GM23338 (cell line): ENCODE measurements around the gene CECR2. TPM values are rescaled to one million over a fixed set of nuclear protein-coding genes. Genes with fewer than 3 reads are reported as not detected.

Source experiments
- ATAC-seq: fragments of 200-7000 bp; cut with Tn5 transposase; 3 replicates; pipeline ENCODE4 v1.9.1; 2020
- DNase-seq: peaks from one replicate; pipeline ENCODE4 v3.0.0-alpha.2; 2015; ENCODE audit warnings: low spot score
- H2AFZ ChIP-seq: fragments of 200-600 bp; sonication (generic); 2 replicates; pipeline ENCODE4 v1.8.0; 2016; ENCODE audit warnings: antibody characterized with exemption, mild to moderate bottlenecking, moderate library complexity
- H3F3A ChIP-seq: fragments of 200-600 bp; sonication (generic); replicated peaks from 2 replicates; pipeline ENCODE4 v1.8.0; 2017; ENCODE audit warnings: antibody characterized with exemption, mixed run types, low read depth
- H3K27ac ChIP-seq: fragments of 200-600 bp; sonication (generic); 2 replicates; pipeline ENCODE4 v1.6.1; 2016; ENCODE audit warnings: low read depth
- H3K27me3 ChIP-seq: fragments of 200-600 bp; sonication (generic); 2 replicates; pipeline ENCODE4 v1.8.0; 2016; ENCODE audit warnings: mild to moderate bottlenecking, mixed run types, moderate library complexity; ENCODE audit not compliant: insufficient read depth
- H3K36me3 ChIP-seq: fragments of 200-600 bp; sonication (generic); 2 replicates; pipeline ENCODE4 v1.8.0; 2016; ENCODE audit warnings: mild to moderate bottlenecking; ENCODE audit not compliant: insufficient read depth
- H3K4me1 ChIP-seq: fragments of 200-600 bp; sonication (generic); 2 replicates; pipeline ENCODE4 v1.8.0; 2016; ENCODE audit warnings: mild to moderate bottlenecking, moderate library complexity; ENCODE audit not compliant: insufficient read depth
- H3K4me2 ChIP-seq: fragments of 200-600 bp; sonication (generic); 2 replicates; pipeline ENCODE4 v1.7.1; 2017; ENCODE audit warnings: mixed run types
- H3K4me3 ChIP-seq: fragments of 200-600 bp; sonication (generic); 2 replicates; pipeline ENCODE4 v1.6.1; 2016; ENCODE audit warnings: mixed run types
- H3K79me2 ChIP-seq: fragments of 200-600 bp; sonication (generic); replicated peaks from 2 replicates; pipeline ENCODE4 v1.8.0; 2017; ENCODE audit warnings: mild to moderate bottlenecking; ENCODE audit not compliant: insufficient read depth
- H3K9me2 ChIP-seq: fragments of 200-600 bp; sonication (generic); 2 replicates; pipeline ENCODE4 v1.8.0; 2017; ENCODE audit not compliant: insufficient read depth
- H4K20me1 ChIP-seq: fragments of 200-600 bp; sonication (generic); replicated peaks from 2 replicates; pipeline ENCODE4 v1.8.0; 2017; ENCODE audit warnings: mild to moderate bottlenecking; ENCODE audit not compliant: insufficient read depth
- H3K27ac Mint-ChIP-seq: 2 replicates; pipeline ENCODE4 v1.8.0; 2020; ENCODE audit warnings: inconsistent platforms, mild to moderate bottlenecking, moderate library complexity, mixed read lengths
- H3K27me3 Mint-ChIP-seq: 3 replicates; pipeline ENCODE4 v1.8.0; 2022; ENCODE audit warnings: low read depth, mild to moderate bottlenecking, moderate library complexity, mixed read lengths, inconsistent platforms; ENCODE audit not compliant: insufficient read depth, poor library complexity
- H3K36me3 Mint-ChIP-seq: 3 replicates; pipeline ENCODE4 v1.8.0; 2021; ENCODE audit warnings: low read depth, mild to moderate bottlenecking, inconsistent platforms, moderate library complexity, mixed read lengths
- H3K4me1 Mint-ChIP-seq: 3 replicates; pipeline ENCODE4 v1.8.0; 2020; ENCODE audit warnings: mild to moderate bottlenecking, inconsistent platforms, mixed read lengths
- H3K4me3 Mint-ChIP-seq: 3 replicates; pipeline ENCODE4 v1.8.0; 2021; ENCODE audit warnings: moderate library complexity, mild to moderate bottlenecking, inconsistent platforms, mixed read lengths
- H3K9me3 Mint-ChIP-seq: 3 replicates; pipeline ENCODE4 v1.8.0; 2020; ENCODE audit warnings: moderate library complexity, mild to moderate bottlenecking, inconsistent platforms, mixed read lengths
- JUNB ChIP-seq: IDR thresholded peaks from one replicate; pipeline ENCODE4 v1.6.1; 2016; ENCODE audit warnings: antibody characterized with exemption; ENCODE audit not compliant: unreplicated experiment
- polyA plus RNA-seq: library from polyadenylated mRNA; unstranded; fragments of >200 nt; fragmentation: Nextera tagmentation; extraction: Ambion mirVana; gene quantifications from 2 replicates; pipeline ENCODE4 v1.2.1, GENCODE V29; 2016
- total RNA-seq: library from RNA; depleted of rRNA; stranded (reverse); fragments of >200 nt; shearing (Covaris generic); gene quantifications from 2 replicates; pipeline ENCODE4 v1.2.3, GENCODE V29; 2014
- TF ChIP-seq, protein P1 (sequence below): fragments of 250-450 bp; sonication (Bioruptor Pico); IDR thresholded peaks from 2 replicates; pipeline ENCODE4 v1.5.0; 2020; ENCODE audit warnings: mild to moderate bottlenecking, moderate library complexity
- TF ChIP-seq, protein P2 (sequence below), 2 experiments: fragments of 200-600 bp in 1 of 2; sonication (generic) in 1 of 2; conservative IDR thresholded peaks; 2 replicates each; pipeline versions ENCODE4 v1.5.1 to v1.6.1; 2016 to 2017; ENCODE audit warnings: antibody characterized with exemption in 2 of 2, low read depth in 2 of 2, mild to moderate bottlenecking in 2 of 2, moderate library complexity in 1 of 2

CECR2 gene
- total and polyA plus RNA-seq, 2 experiments from 2014 or later: 18.4 to 110 TPM

DNA sequence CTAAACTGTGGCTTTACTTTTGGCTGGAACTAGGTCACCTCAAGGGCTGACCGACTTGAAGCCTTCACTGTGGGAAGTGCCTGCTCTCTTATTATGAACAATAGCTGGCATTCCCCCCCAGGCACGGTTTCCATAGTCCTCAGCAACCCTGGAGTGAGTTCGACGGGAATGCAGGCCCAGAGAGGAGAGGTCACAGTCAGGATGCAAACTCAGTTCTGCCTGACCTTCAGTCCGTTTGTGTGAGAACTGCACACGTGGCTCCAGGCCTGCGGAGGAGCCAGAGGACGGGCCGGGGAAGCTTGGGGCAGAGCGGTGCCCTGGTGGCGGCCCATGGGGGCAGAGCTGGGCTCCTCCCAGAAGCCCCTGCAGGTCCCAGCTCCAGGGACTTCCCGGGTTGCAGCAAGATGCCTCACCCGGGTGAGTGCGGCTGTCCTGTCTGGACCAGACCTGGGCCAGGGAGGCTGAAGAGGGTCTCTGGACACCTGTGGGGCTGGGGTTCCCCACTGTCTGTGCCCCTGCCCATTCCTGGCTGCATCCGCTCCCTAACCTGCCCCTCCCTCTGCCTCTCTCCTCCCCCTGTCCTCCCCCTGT, 211.3 kb downstream of the CECR2 start:
- Histone ChIP-seq H3K79me2 (no peaks in the 10 kb centered on the region), H4K20me1 (no peaks in the 10 kb centered on the region), H3K9me2 (no peaks in the 10 kb centered on the region), H3K36me3 (no peaks in the 10 kb centered on the region), H3F3A (peaks cover 5% of the 10 kb centered on the region; the same call in 1 of the 2 replicates), H3K27me3 (no peaks in the 10 kb centered on the region), H3K4me1 (no peaks in the 10 kb centered on the region), H3K4me3 (no peak overlapping the region), H2AFZ (peak overlapping the region; percentile 69; the same call in 1 of the 2 replicates), H3K4me2 (no peak overlapping the region), H3K27ac (no peak overlapping the region; the same call in 1 of the 2 replicates)
- H3K27ac Mint-ChIP-seq: peak overlapping the region; percentile 74; the same call in 1 of the 2 replicates
- H3K4me1 Mint-ChIP-seq: peaks cover 8% of the 10 kb centered on the region
- H3K9me3 Mint-ChIP-seq: no peaks in the 10 kb centered on the region; the same call in 2 of the 3 replicates
- no peak for TF ChIP-seq JUNB
- TF ChIP-seq, protein P1, sequence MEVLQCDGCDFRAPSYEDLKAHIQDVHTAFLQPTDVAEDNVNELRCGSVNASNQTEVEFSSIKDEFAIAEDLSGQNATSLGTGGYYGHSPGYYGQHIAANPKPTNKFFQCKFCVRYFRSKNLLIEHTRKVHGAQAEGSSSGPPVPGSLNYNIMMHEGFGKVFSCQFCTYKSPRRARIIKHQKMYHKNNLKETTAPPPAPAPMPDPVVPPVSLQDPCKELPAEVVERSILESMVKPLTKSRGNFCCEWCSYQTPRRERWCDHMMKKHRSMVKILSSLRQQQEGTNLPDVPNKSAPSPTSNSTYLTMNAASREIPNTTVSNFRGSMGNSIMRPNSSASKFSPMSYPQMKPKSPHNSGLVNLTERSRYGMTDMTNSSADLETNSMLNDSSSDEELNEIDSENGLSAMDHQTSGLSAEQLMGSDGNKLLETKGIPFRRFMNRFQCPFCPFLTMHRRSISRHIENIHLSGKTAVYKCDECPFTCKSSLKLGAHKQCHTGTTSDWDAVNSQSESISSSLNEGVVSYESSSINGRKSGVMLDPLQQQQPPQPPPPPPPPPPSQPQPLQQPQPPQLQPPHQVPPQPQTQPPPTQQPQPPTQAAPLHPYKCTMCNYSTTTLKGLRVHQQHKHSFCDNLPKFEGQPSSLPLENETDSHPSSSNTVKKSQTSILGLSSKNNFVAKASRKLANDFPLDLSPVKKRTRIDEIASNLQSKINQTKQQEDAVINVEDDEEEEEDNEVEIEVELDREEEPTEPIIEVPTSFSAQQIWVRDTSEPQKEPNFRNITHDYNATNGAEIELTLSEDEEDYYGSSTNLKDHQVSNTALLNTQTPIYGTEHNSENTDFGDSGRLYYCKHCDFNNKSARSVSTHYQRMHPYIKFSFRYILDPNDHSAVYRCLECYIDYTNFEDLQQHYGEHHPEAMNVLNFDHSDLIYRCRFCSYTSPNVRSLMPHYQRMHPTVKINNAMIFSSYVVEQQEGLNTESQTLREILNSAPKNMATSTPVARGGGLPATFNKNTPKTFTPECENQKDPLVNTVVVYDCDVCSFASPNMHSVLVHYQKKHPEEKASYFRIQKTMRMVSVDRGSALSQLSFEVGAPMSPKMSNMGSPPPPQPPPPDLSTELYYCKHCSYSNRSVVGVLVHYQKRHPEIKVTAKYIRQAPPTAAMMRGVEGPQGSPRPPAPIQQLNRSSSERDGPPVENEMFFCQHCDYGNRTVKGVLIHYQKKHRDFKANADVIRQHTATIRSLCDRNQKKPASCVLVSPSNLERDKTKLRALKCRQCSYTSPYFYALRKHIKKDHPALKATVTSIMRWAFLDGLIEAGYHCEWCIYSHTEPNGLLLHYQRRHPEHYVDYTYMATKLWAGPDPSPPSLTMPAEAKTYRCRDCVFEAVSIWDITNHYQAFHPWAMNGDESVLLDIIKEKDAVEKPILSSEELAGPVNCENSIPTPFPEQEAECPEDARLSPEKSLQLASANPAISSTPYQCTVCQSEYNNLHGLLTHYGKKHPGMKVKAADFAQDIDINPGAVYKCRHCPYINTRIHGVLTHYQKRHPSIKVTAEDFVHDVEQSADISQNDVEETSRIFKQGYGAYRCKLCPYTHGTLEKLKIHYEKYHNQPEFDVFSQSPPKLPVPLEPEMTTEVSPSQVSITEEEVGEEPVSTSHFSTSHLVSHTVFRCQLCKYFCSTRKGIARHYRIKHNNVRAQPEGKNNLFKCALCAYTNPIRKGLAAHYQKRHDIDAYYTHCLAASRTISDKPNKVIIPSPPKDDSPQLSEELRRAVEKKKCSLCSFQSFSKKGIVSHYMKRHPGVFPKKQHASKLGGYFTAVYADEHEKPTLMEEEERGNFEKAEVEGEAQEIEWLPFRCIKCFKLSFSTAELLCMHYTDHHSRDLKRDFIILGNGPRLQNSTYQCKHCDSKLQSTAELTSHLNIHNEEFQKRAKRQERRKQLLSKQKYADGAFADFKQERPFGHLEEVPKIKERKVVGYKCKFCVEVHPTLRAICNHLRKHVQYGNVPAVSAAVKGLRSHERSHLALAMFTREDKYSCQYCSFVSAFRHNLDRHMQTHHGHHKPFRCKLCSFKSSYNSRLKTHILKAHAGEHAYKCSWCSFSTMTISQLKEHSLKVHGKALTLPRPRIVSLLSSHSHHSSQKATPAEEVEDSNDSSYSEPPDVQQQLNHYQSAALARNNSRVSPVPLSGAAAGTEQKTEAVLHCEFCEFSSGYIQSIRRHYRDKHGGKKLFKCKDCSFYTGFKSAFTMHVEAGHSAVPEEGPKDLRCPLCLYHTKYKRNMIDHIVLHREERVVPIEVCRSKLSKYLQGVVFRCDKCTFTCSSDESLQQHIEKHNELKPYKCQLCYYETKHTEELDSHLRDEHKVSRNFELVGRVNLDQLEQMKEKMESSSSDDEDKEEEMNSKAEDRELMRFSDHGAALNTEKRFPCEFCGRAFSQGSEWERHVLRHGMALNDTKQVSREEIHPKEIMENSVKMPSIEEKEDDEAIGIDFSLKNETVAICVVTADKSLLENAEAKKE (CRISPR knock-in tag): 0 out of 2 replicates have a peak, but pooled peaks have one; percentile 25
- TF ChIP-seq, protein P2, sequence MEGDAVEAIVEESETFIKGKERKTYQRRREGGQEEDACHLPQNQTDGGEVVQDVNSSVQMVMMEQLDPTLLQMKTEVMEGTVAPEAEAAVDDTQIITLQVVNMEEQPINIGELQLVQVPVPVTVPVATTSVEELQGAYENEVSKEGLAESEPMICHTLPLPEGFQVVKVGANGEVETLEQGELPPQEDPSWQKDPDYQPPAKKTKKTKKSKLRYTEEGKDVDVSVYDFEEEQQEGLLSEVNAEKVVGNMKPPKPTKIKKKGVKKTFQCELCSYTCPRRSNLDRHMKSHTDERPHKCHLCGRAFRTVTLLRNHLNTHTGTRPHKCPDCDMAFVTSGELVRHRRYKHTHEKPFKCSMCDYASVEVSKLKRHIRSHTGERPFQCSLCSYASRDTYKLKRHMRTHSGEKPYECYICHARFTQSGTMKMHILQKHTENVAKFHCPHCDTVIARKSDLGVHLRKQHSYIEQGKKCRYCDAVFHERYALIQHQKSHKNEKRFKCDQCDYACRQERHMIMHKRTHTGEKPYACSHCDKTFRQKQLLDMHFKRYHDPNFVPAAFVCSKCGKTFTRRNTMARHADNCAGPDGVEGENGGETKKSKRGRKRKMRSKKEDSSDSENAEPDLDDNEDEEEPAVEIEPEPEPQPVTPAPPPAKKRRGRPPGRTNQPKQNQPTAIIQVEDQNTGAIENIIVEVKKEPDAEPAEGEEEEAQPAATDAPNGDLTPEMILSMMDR (conservative IDR thresholded peaks at IDR 0.05; ENCODE audit: low read depth in 2 of 2): peak; percentile 13 to 30; a peak in 1 of 4 replicates
- H3K36me3 Mint-ChIP-seq: no peaks in the 10 kb centered on the region
- DNase-seq (peak; percentile 69), ATAC-seq (peak; percentile 85)
- H3K4me3 Mint-ChIP-seq: no peak overlapping the region
- peaks cover 17% of the 10 kb centered on the region for H3K27me3 Mint-ChIP-seq
